H1 (cell line): ENCODE results near the gene NPIPB8. TPM values are rescaled to one million over a fixed set of nuclear protein-coding genes. Genes with fewer than 3 reads are reported as not detected.

Source experiments
- EP300 ChIP-seq, 2 experiments: IDR thresholded peaks; 1 replicate in 1 of 2; 2 replicates in 1 of 2; pipeline ENCODE4 v1.6.1; 2011 to 2012; ENCODE audit warnings: low read depth in 2 of 2, low read length in 2 of 2, mild to moderate bottlenecking in 2 of 2, borderline replicate concordance in 1 of 2, inconsistent platforms in 1 of 2, moderate library complexity in 1 of 2
- MAFK ChIP-seq: IDR thresholded peaks from 2 replicates; pipeline ENCODE4 v1.6.1; 2012; ENCODE audit warnings: low read depth, mild to moderate bottlenecking, improper control_type of control experiment, low read length
- POLR2AphosphoS5 ChIP-seq: IDR thresholded peaks from 2 replicates; pipeline ENCODE4 v1.6.1; 2011; ENCODE audit warnings: low read depth, low read length
- SUZ12 ChIP-seq: fragments of 200-600 bp; sonication (generic); IDR thresholded peaks from 2 replicates; pipeline ENCODE4 v1.6.1; 2012; ENCODE audit warnings: mild to moderate bottlenecking, inconsistent platforms, low read length, moderate library complexity, mixed read lengths
- polyA plus RNA-seq, 7 experiments: library from polyadenylated mRNA; depleted of rRNA in 3 of 7; stranded (reverse) in 5 of 7; unstranded in 2 of 7; fragments of >200 nt in 5 of 7; fragments of 200-250 nt in 2 of 7; gene quantifications; 1 replicate in 5 of 7; 2 replicates in 1 of 7; 4 replicates in 1 of 7; pipeline versions ENCODE4 v1.2.1 to v1.2.3, GENCODE V29; 2011 to 2013; ENCODE audit warnings: missing spikeins in 2 of 7, mixed read lengths in 2 of 7
- total RNA-seq: library from RNA; stranded (reverse); fragmentation: NEBNext Ultra II Directional; extraction: Animal tissue kit (Norgen Biotek cat#: 25700); gene quantifications from 2 replicates; pipeline ENCODE4 v1.2.1, GENCODE V29; 2021
- TF ChIP-seq, protein P1 (sequence below): fragments of 300-600 bp; sonication (generic); IDR thresholded peaks from 2 replicates; pipeline ENCODE4 v1.7.1; 2012; ENCODE audit warnings: low read length, moderate library complexity, mild to moderate bottlenecking, inconsistent platforms; ENCODE audit not compliant: insufficient replicate concordance

NPIPB8 gene
- total and polyA plus RNA-seq, 2 of the 8 experiments (the other 6 are each of a cell fraction or from before 2014, with no cell fraction given), result 0.05 TPM; not detected in 1

DNA sequence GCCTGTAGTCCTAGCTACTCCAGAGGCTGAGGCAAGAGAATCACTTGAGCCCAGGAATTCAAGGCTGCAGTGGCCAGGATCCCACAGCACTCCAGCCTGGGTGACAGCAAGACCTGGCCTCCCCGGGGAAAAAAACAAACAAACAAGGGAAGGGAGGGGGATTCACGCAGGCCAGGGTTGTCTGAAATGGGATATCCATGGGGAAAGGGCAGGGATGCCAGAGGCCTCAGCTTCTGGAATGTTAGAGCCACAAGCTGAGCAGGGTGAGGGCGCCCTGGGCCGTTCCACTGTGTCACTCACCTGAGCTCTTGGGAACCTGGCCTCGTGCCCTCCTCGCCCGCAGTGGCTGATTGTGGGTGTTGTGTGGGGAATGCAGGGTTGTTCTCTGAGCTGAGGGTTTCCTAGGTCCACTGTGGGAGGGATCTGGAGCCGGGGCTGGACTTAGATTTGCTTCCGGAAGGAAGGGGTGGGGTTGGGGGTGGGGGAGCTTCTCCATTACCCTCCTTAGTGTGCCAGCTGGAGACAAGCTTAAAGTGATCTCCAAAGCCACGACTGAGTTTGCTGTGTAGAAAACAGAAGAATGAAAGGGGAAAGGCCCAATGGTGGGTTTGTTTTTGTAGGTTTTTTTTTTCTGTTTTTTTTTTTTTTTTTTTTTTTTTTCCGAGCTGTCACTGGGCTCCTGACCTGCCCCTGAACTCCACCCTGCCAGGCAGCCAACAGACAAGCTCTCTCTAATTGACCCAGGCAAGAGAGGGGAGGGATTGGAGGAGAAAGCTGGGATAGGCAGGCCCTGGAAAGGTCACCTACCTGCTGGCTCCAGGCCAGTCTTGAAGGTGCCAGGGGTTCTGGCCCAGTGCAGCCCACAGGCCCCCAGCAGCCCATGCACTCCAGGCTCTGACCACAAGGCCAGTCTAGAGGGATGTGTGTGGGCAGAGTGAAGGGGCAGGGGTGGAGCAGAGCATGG lies 28.0 kb upstream of the NPIPB8 start, which contains the start of gene SULT1A1 (continued):
- TF ChIP-seq, protein P1, sequence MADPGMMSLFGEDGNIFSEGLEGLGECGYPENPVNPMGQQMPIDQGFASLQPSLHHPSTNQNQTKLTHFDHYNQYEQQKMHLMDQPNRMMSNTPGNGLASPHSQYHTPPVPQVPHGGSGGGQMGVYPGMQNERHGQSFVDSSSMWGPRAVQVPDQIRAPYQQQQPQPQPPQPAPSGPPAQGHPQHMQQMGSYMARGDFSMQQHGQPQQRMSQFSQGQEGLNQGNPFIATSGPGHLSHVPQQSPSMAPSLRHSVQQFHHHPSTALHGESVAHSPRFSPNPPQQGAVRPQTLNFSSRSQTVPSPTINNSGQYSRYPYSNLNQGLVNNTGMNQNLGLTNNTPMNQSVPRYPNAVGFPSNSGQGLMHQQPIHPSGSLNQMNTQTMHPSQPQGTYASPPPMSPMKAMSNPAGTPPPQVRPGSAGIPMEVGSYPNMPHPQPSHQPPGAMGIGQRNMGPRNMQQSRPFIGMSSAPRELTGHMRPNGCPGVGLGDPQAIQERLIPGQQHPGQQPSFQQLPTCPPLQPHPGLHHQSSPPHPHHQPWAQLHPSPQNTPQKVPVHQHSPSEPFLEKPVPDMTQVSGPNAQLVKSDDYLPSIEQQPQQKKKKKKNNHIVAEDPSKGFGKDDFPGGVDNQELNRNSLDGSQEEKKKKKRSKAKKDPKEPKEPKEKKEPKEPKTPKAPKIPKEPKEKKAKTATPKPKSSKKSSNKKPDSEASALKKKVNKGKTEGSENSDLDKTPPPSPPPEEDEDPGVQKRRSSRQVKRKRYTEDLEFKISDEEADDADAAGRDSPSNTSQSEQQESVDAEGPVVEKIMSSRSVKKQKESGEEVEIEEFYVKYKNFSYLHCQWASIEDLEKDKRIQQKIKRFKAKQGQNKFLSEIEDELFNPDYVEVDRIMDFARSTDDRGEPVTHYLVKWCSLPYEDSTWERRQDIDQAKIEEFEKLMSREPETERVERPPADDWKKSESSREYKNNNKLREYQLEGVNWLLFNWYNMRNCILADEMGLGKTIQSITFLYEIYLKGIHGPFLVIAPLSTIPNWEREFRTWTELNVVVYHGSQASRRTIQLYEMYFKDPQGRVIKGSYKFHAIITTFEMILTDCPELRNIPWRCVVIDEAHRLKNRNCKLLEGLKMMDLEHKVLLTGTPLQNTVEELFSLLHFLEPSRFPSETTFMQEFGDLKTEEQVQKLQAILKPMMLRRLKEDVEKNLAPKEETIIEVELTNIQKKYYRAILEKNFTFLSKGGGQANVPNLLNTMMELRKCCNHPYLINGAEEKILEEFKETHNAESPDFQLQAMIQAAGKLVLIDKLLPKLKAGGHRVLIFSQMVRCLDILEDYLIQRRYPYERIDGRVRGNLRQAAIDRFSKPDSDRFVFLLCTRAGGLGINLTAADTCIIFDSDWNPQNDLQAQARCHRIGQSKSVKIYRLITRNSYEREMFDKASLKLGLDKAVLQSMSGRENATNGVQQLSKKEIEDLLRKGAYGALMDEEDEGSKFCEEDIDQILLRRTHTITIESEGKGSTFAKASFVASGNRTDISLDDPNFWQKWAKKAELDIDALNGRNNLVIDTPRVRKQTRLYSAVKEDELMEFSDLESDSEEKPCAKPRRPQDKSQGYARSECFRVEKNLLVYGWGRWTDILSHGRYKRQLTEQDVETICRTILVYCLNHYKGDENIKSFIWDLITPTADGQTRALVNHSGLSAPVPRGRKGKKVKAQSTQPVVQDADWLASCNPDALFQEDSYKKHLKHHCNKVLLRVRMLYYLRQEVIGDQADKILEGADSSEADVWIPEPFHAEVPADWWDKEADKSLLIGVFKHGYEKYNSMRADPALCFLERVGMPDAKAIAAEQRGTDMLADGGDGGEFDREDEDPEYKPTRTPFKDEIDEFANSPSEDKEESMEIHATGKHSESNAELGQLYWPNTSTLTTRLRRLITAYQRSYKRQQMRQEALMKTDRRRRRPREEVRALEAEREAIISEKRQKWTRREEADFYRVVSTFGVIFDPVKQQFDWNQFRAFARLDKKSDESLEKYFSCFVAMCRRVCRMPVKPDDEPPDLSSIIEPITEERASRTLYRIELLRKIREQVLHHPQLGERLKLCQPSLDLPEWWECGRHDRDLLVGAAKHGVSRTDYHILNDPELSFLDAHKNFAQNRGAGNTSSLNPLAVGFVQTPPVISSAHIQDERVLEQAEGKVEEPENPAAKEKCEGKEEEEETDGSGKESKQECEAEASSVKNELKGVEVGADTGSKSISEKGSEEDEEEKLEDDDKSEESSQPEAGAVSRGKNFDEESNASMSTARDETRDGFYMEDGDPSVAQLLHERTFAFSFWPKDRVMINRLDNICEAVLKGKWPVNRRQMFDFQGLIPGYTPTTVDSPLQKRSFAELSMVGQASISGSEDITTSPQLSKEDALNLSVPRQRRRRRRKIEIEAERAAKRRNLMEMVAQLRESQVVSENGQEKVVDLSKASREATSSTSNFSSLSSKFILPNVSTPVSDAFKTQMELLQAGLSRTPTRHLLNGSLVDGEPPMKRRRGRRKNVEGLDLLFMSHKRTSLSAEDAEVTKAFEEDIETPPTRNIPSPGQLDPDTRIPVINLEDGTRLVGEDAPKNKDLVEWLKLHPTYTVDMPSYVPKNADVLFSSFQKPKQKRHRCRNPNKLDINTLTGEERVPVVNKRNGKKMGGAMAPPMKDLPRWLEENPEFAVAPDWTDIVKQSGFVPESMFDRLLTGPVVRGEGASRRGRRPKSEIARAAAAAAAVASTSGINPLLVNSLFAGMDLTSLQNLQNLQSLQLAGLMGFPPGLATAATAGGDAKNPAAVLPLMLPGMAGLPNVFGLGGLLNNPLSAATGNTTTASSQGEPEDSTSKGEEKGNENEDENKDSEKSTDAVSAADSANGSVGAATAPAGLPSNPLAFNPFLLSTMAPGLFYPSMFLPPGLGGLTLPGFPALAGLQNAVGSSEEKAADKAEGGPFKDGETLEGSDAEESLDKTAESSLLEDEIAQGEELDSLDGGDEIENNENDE, result no peak
- TF ChIP-seq POLR2AphosphoS5 (no peak), MAFK (no peak), SUZ12 (no peak), EP300 (IDR thresholded peaks at IDR 0.05; ENCODE audit: borderline replicate concordance in 1 of 2, low read depth in 2 of 2, low read length in 2 of 2) (no peak)
